Stimulated activated CD4-positive, alpha-beta T cell treated with anti-CD3 and anti-CD28 coated beads, Interleukin-1b, Interleukin-23, amount 100 ng/mL, for 24 hours (primary cell): ENCODE results near the gene STBD1.
"Not testable (repeated sequence)": the region's sequence is repeated elsewhere in the genome, so short reads cannot be mapped to it uniquely, and the experiment has no call there.

Experiments
- DNase-seq, 4 experiments: peaks; one replicate each; pipeline ENCODE4 v3.0.0-alpha.2; 2020; ENCODE audit warnings: low read depth in 4 of 4, low spot score in 1 of 4

The STBD1 gene

DNA sequence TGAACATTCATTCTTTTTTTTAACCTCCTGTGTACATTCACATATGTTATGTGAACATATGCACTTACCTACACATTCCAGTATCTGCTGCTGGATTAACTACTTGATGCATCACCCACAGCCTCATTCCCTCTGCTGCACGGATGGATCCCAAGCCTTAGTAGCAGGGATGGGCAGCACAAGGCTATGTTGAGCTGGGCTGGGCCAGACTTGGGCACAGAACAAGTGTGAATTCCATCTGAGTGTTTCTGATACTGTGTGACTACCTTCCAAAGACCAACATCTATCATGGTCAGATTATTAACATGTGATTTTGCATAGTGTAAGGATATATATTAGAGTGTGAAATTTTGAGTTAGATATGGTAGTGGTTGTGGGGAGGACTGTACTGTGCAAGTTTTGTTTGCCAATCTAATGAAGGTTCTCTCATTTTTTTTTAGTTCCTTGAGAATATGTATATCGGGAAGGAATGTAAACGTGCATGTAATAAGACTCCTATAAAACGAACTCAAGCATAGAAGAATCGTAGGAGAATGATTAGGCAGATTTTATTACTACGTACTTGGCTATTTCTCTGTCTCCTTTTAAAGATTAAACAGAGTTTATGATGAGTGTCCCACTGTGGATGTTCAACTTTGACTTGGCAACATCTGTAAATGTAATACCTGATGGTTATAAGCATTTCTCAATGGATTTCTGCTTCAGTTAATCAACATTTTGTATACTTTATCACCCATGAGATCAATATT lies 23.4 kb upstream of the STBD1 start:
- DNase-seq, result no peak

DNA sequence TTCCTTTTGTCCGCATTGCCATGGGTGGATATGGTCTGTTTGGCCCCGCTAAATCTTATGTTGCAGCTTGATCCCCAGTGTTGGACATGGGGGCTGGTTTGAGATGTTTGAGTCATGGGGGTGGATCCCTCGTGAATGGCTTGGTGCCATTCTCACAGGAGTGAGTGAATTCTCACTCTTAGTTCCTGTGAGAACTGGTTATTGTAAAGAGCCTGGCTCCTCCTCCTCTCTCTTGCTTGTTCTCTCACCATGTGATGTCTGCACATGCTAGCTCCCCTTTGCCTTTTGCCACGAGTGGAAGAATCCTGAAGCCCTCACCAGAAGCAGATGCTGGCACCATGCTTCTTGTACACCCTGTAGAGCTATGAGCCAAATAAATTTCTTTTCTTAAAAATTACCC lies 22.6 kb upstream of the STBD1 start:
- DNase-seq, result no peak

DNA sequence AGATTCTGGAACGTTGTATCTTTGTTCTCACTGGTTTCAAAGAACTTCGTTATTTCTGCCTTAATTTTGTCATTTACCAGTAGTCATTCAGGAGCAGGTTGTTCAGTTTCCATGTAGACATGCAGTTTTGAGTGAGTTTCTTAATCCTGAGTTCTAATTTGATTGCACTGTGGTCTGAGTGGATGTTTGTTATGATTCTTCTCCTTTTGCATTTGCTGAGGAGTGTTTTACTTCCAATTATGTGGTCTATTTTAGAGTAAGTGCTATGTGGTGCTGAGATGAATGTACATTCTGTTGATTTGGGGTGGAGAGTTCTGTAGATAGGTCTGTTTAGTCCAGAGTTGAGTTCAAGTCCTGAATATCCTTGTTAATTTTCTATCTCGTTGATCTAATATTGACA lies 18.7 kb upstream of the STBD1 start:
- DNase-seq, result not testable (repeated sequence)

DNA sequence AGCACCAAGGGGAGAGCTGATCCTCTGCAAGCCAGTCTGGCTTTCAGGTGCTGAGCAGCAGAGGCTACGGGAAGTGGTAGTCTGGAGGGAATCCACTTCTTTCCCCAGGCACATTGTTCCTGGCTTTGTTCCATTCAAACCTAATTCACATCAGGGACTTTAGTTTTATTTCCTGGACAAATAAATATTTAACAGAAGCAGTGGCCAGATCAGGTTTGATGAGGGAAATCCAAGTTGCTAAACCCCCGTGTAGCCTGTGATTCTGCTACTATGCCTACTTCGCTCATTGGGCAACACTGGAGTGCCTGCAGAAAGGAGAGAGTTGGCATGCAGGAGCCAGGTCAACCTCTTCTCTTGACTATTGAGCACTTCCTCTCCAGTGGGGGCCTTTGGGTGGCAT lies 13.8 kb upstream of the STBD1 start:
- DNase-seq, result no peak

DNA sequence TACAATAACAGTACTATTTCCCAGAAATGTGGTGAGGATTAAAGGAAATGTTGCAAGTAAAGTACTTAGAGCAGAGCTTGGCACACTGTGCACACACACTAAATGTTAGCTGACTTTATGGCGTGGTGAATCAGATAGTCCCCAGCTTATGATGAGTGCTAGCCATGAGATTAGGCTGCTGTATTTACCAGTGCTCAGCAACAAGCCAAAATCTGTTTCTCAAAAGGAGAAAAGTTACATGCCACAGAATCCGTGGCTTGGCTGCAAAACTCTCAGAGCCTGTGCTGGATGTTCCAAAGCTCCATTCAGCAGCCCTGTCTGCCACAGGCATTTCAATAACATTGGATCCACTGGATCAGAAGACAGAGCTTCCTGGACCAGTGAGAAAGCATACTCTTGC lies 12.8 kb upstream of the STBD1 start:
- no peak for DNase-seq

DNA sequence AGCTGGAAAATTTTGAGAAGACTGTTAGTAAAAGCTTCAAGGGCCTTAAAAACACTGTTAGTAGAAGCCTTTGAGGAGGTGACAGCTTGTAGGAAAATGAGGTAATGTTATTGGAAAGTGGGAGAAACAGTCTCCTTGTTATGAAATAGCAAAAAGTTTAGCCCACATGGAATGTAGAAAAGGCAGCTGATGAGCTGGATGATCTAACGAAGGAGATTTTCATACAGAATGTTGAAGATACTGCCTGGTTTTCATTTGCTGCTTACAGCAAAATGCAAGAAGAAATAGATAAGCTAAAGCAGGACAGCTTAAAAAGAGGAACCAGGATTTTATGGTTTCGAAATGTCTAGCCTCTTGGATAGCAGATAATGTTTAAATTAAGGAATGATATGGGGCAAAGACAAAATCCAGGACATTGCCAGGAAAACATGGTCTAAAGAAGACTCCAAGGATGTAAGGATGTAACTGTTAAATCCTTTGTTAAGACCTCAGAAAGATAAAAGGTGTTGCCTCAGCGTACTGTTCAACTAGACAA lies 10.2 kb upstream of the STBD1 start:
- no peak for DNase-seq

DNA sequence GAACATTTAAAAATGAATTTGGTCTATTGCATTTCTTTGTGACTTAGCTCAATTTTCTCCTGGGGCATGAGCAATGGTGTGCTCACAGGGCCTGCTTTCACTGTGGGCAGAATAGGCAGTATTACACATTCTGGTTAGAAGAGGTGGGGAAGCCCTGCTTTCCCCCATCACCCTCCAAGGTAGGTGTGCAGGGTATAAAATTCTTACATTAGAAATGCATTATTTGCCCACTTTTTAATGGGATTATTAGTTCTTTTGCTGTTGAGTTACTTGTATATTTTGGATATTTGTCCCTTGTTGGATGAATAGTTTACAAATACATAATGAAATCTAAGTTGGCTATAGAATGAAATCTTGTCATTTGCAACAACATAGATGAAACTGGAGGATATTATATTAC lies 8.3 kb upstream of the STBD1 start:
- DNase-seq, result no peak

DNA sequence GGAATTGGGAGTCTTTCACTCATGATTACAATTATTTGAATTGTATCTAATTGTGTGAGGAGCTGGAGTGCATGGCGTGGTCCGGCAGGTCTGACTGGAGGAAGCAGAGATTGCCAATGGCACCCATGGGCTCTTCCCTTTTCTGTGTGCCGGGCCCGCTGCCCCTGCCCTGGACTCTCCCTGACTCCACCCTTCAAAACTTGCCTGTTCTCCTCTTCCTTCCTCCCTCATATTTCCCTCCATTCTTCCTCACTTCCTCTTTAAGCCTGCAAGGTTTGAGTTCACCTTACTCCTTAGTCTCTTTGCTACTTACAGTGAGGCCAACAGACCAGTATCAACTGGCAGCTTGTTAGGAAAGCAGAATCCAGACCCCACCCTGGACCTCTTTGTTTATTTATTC lies 6.5 kb upstream of the STBD1 start:
- no peak for DNase-seq

DNA sequence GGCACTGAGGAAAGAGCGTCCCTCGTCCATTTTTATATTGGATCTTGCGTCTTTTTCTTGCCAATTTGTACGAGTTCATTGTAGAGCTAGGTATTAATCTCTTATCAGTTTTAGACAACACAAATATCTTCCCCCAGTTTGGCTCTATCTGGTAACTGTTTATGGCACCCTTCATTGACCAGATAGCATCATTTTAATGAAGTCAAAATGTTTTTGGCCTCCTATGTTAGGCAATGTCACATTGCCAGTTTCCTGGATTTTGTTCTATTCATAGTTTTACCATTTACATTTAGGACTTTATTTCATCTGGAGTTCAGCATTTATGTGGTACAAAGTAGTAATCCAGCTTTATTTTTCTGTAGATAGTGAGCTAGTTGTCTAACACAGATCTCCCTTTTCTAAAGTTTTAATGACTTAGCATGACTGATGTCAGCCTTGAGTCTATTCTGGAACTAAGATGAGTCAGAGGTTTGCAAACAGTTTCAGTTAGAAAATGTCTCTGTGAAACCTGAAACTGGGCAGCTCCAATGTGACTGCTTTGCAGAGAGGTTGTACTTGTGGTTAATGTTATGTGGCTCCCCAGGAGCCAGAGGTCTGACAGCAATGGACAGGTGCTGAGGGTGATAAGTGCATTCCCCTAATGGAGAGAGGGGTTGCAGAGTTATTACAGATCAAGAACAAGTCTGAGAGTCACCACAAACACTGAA lies 5.3 kb upstream of the STBD1 start:
- DNase-seq, result no peak

DNA sequence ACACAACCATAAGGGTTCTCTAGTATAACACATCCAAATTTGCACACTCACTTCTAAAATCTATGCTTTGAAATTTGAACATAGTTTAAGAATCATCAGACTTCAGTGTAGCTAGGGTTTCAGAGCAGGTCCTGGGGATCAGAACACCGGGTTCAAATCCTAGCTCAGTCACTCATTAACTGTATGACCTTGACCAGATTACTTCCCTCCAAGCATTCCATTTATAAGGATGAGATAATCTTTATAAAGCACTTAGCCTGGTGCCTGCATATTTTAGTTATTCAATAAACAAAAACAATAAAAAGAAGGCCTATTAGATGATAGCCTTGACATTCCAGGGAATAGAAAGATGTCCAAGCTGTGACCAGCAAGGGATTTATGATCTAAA lies 4.8 kb upstream of the STBD1 start:
- DNase-seq, result no peak

DNA sequence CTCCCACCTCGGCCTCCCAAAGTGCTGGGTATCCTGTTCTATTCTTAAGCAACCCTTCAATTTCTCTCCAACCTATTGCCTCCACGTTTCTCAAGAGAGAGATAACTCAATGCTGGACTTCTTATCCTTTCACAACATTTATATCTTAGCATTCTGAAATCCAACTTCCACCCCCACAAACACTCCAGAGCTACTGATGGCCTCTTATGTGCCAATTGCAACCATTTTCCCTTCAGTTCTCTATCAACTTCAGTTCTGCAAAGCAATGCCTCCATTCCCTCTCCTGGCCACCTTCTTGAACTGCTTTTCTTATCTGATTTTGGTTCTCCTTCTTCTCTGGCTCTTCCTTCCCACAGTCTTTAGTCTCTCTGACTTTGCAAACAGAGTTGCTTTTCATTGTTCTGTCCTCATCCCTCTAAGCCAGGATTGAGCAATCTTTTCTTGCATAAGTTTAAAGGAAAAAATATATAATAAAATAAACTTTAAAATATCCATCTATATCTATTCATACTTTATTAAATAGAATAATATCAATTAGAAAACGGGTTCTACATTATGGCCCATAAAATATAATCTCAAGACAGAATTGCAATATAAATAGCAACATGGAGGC lies 3.6 kb upstream of the STBD1 start:
- DNase-seq, result no peak

DNA sequence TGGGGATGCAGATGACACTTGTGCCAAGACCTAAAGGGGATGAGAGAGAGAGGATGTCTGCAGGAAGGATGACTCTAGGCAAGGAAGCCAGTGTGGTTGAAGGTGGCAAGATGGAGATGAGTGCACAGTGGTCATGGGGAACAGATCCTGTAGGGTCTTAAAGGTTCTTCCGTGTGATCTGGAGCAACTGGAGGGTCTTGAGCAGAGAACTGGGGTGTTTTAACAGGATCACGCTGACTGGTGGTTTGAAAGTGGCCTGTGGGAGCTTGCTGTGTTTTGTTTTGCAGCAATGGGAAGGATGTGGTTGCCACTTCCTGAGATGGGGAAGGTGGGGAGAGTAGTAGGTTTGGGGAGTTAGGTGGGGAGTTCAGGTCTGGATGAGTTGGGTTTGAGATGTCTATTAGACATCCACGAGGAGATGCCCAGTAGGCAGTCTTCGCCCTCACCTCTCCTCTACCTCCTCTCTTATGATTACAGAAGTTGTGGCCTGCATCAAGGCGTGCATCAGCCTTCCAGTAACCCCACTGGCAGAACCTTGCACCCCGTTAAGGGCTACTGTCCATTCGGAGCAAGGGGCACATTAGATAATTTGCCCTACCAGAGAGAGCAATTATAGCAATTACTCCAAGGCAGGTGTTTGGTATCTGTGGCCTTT lies 1.4 kb upstream of the STBD1 start:
- DNase-seq, result no peak

DNA sequence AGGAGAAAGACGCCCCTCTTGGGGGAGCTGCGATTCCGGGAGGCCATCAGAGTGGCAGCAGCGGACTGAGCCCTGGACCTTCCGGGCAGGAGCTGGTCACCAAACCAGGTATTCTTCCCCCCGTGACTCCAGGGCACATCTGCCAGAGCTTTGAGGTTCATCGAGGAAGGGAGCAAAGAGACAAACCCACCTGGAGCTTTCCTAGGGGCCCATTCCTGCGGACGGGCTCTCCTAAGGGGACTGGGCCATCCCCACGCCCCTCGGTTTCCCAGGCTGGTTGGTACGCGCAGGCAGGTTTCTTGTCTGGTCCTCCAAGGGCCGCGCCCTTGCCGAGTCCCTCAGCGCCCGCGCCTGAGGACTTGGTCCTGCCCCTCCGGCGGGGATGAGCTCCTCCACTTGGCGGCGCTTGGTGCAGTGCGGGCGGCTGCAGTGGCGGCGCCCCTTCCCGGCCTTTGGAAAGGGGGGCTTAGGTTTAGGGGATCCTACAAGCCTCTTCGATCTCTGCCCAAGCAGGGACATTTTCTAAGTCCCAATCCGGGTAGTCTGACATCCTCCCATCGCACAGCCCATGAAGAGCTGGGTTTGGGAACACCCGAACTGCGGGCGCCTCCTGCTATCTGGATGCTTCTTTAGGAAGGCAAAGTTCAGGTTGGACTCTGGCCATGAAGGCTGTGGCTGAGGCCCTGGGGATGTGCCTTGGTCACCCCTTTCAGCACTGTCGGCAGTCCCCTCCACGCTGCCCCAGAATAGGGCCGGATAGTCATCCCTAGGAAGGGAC lies 538 bp downstream of the STBD1 start:
- no peak for DNase-seq

DNA sequence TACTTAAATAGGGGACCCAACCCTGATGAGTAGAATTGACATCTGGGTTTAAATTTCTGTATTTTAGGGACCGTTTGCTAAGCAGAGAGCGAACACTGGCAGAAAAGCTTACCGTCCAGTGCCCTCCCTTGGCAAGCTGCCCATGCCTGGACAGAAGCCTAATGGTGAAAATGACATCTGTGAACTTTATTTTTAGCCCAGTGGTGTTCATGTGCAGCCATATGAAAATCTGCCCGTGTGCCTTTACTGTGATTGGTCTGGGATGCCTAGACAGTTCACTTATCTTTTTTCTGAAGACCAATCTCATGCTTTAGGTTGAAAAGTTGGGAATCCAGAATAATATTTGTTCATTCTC lies 1.1 kb downstream of the STBD1 start:
- DNase-seq, result no peak

DNA sequence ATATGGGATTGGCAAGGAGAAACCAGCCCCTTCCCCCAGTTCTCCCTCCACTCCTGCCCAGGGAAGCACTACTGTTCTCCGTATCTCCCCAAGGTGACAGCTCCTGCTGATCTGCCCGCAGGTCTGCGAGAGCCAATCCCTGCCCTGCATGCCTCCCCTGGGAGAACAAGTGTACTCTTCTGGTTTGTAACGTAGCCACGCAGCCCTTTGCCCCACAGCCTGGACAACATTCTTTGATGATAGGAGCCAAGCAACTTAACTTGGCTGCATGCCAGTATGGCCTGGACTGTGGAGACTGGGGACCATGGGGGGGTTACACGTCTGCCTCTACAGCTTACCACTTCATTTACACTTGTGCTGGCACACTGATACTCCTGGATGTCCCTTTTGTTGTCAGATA lies 2.0 kb downstream of the STBD1 start:
- no peak for DNase-seq

DNA sequence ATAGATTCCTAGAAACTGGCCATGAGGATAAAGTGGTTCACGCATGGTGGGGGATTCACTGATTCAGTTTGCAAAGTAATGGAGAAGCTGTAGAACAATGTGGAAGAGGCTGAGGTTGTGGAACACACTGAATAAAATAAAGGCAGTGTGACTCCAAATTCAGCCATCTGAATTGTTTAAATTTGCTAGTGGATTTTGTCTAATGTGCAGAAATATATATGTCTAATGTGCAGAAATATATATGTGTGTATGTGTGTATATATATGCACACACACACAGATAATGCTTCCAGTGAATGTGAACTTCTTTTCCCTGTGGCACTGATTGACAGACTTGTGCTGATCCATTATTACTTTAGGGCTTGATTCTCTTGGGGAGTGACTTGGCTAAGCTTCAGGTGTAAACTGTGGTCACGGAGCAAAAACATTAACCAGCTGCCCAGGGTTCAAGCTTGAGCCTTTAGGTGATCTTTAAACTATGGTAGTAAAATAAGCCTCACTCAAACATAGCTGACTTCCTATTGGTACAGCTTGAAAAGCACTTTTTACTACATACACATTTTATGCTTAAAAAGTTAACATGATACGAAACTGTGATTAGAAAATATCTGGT lies 3.5 kb downstream of the STBD1 start:
- no peak for DNase-seq

DNA sequence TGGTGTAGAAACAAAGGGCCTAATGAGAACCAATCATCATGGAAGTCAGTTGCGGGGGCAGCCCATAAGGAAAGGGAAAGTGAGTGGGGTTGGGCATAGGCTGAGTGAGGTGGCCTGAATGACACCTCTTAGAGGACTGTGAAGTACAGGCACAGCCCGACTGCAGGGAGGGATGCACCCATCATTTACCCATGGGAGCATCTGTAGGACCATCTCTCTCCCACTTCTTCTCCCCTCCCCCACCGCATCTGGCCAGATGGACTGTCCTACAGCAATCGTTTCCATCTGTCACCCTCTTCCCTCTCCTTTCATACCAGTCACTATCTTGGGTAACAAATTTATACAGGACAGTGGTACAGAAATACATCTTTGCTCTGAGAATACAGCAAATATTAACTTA lies 4.2 kb downstream of the STBD1 start:
- no peak for DNase-seq

DNA sequence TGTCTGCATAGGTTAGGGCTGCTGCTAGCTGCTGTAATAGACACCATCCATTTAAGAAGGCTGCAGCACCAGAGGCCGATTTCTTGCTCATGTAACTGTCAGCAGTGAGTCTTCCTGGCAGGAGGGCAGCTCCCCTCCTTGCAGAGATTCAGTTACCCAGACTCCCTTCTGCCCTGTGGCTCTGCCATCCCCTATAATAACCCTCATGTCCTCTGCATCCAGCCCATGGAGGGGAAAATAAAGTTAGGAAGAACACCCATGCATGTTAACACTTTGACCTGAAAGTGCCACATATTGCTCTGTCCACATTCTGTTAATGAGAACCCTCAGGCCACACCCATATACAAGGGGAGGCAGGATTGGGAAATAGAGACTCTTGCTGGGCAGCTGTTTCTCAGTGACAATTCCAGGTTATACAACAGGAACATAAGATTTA lies 5.4 kb downstream of the STBD1 start:
- no peak for DNase-seq

DNA sequence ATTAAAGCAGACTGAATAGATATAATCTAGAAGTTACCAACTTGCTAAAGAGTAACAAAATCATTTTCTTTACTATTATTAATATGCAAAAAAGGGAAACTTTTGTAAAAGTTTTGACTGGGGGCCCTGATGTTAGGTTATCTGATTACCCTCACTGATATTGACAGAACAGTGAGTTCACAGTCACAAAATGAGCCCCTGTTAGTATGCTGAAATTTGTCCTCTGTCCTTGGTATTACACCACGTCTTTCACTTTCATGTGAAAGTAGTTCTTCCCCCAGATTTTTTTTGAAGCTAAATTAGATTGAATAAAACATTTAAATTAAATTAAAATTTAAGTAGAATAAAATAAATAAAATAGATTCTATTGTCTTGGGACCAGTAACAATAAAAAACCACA lies 5.9 kb downstream of the STBD1 start:
- DNase-seq, result no peak

DNA sequence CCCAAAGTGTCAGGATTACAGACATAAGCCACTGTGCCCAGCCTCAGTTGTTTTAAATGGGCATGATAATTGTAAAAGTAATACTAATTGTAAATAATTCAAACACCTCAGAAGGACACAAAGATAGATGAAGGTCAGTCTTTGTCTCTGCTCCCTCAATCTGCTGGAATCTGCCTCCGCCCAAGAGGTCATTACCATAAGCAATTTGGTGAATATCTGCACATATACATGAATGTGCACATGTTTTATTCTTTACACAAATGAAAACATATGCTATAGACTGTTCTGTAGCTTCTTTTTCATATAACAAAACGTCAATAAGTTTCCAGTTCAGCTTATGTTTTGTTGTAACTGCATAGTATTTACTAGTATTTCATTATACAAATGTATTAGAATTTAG lies 7.0 kb downstream of the STBD1 start:
- no peak for DNase-seq
